A549 (cell line): Measurements from ENCODE around the gene NTSR1. TPM values are rescaled to one million over a fixed set of nuclear protein-coding genes. Genes with fewer than 3 reads are reported as not detected.

Experiments
- ATAC-seq, 2 experiments: fragments of 200-7000 bp in 1 of 2; fragments of >200 bp in 1 of 2; cut with Nextera tagmentation in 1 of 2; cut with Tn5 transposase in 1 of 2; 3 replicates each; pipeline versions ENCODE4 v1.8.0 to v1.9.1; 2018 to 2020; ENCODE audit warnings: mild to moderate bottlenecking in 1 of 2, moderate library complexity in 1 of 2
- CTCF ChIA-PET: fragments of 300-600 bp; sonication (Branson Sonifier 250); formaldehyde crosslinking; extraction: SDS; loops from one replicate; lab custom pipeline; 2021; ENCODE audit warnings: antibody characterized with exemption, inconsistent platforms; lab: Yijun Ruan, JAX
- POLR2A ChIA-PET: fragments of 350-600 bp; formaldehyde crosslinking; extraction: SDS; loops from one replicate; lab custom pipeline; 2021; ENCODE audit warnings: antibody characterized with exemption, inconsistent platforms; lab: Yijun Ruan, JAX
- DNase-seq, 2 experiments: peaks; one replicate each; pipeline versions ENCODE4 v3.0.0 to v3.0.0-alpha.2; 2011 to 2016; ENCODE audit warnings: low read depth in 1 of 2, low spot score in 1 of 2
- FAIRE-seq: peaks from 2 replicates; lab custom pipeline; 2011; peaks lifted over from hg19 to GRCh38; lab: Jason Lieb, UNC
- H3K27ac ChIP-seq, 2 experiments: fragments of >200 bp; sonication (Bioruptor Twin); formaldehyde crosslinking; 3 replicates each; pipeline ENCODE4 v1.5.1; 2016 to 2017
- H3K4me1 ChIP-seq: fragments of >200 bp; sonication (Bioruptor Twin); formaldehyde crosslinking; 3 replicates; pipeline ENCODE4 v1.6.1; 2016
- H3K4me2 ChIP-seq: fragments of >200 bp; sonication (Bioruptor Twin); formaldehyde crosslinking; 3 replicates; pipeline ENCODE4 v1.6.1; 2016
- H3K4me3 ChIP-seq: fragments of >200 bp; sonication (Bioruptor Twin); formaldehyde crosslinking; 3 replicates; pipeline ENCODE4 v1.5.1; 2016
- H3K9me3 ChIP-seq: fragments of >200 bp; sonication (Bioruptor Twin); formaldehyde crosslinking; 3 replicates; pipeline ENCODE4 v1.6.1; 2016
- BHLHE40 ChIP-seq: IDR thresholded peaks from 2 replicates; pipeline ENCODE4 v1.6.1; 2012; ENCODE audit warnings: low read depth, low read length, inconsistent platforms
- CBX8 ChIP-seq: fragments of 200-600 bp; sonication (generic); IDR thresholded peaks from 2 replicates; pipeline ENCODE4 v1.6.1; 2016
- CHD2 ChIP-seq: fragments of 150-350 bp; IDR thresholded peaks from 2 replicates; pipeline ENCODE4 v1.6.1; 2014; ENCODE audit warnings: low read length; ENCODE audit not compliant: partially characterized antibody
- EHF ChIP-seq: fragments of 250-450 bp; sonication (Bioruptor Pico); IDR thresholded peaks from 2 replicates; pipeline ENCODE4 v1.5.0; 2020; ENCODE audit warnings: mild to moderate bottlenecking
- ESRRA ChIP-seq: fragments of 150-350 bp; IDR thresholded peaks from 2 replicates; pipeline ENCODE4 v1.6.1; 2014; ENCODE audit warnings: mild to moderate bottlenecking, low read length, borderline replicate concordance
- FOSB ChIP-seq: fragments of 250-450 bp; sonication (Bioruptor Pico); IDR thresholded peaks from 2 replicates; pipeline ENCODE4 v1.5.0; 2020; ENCODE audit warnings: mild to moderate bottlenecking, moderate library complexity
- FOSL2 ChIP-seq, 2 experiments: fragments of 450-650 bp in 1 of 2; fragments of >200 bp in 1 of 2; sonication (Bioruptor Twin) in 1 of 2; formaldehyde crosslinking; IDR thresholded peaks; 2 replicates each; pipeline versions ENCODE4 v1.5.0 to v1.6.1; 2016 to 2020; ENCODE audit warnings: mild to moderate bottlenecking in 1 of 2, moderate library complexity in 1 of 2
- HDAC2 ChIP-seq: fragments of 200-600 bp; sonication (generic); IDR thresholded peaks from 2 replicates; pipeline ENCODE4 v1.6.1; 2016
- HOXB13 ChIP-seq: fragments of 250-450 bp; sonication (Bioruptor Pico); IDR thresholded peaks from 2 replicates; pipeline ENCODE4 v1.5.0; 2020; ENCODE audit warnings: low read depth, mild to moderate bottlenecking, moderate library complexity
- HOXB5 ChIP-seq: fragments of 250-450 bp; sonication (Bioruptor Pico); IDR thresholded peaks from 2 replicates; pipeline ENCODE4 v1.5.0; 2020; ENCODE audit warnings: mild to moderate bottlenecking, moderate library complexity
- JUN ChIP-seq, 2 experiments: fragments of >200 bp; sonication (Bioruptor Twin); formaldehyde crosslinking; IDR thresholded peaks; 2 replicates in 1 of 2; 3 replicates in 1 of 2; pipeline ENCODE4 v1.6.1; 2016 to 2017
- JUNB ChIP-seq: fragments of >200 bp; sonication (Bioruptor Twin); formaldehyde crosslinking; IDR thresholded peaks from 2 replicates; pipeline ENCODE4 v1.6.1; 2016
- KDM5A ChIP-seq: fragments of 200-600 bp; sonication (generic); IDR thresholded peaks from 2 replicates; pipeline ENCODE4 v1.6.1; 2016; ENCODE audit warnings: antibody characterized with exemption, mild to moderate bottlenecking
- MAFK ChIP-seq: fragments of 450-650 bp; IDR thresholded peaks from 2 replicates; pipeline ENCODE4 v1.6.1; 2014; ENCODE audit not compliant: partially characterized antibody
- MAZ ChIP-seq: fragments of 150-350 bp; IDR thresholded peaks from 2 replicates; pipeline ENCODE4 v1.6.1; 2014; ENCODE audit warnings: antibody characterized with exemption, low read depth, low read length, borderline replicate concordance
- NFE2L2 ChIP-seq: fragments of 150-350 bp; conservative IDR thresholded peaks from 2 replicates; pipeline ENCODE4 v1.6.1; 2014; ENCODE audit warnings: low read length
- PHF8 ChIP-seq: fragments of 200-600 bp; sonication (generic); IDR thresholded peaks from 2 replicates; pipeline ENCODE4 v1.6.1; 2016; ENCODE audit warnings: low read depth, mild to moderate bottlenecking, antibody characterized with exemption, moderate library complexity, borderline replicate concordance
- POLR2A ChIP-seq: IDR thresholded peaks from 2 replicates; pipeline ENCODE4 v1.6.1; 2012; ENCODE audit warnings: mild to moderate bottlenecking, low read length
- POLR2AphosphoS2 ChIP-seq: conservative IDR thresholded peaks from 2 replicates; pipeline ENCODE4 v1.6.1; 2012; ENCODE audit warnings: low read length, improper control_type of control experiment, inconsistent platforms
- RARB ChIP-seq: fragments of 250-450 bp; sonication (Bioruptor Pico); IDR thresholded peaks from 2 replicates; pipeline ENCODE4 v1.8.0; 2021; ENCODE audit warnings: mild to moderate bottlenecking, moderate library complexity
- RCOR1 ChIP-seq: fragments of 150-350 bp; IDR thresholded peaks from 2 replicates; pipeline ENCODE4 v1.6.1; 2014; ENCODE audit warnings: antibody characterized with exemption, low read length, low read depth
- RNF2 ChIP-seq: fragments of 200-600 bp; sonication (generic); IDR thresholded peaks from 2 replicates; pipeline ENCODE4 v1.6.1; 2016; ENCODE audit warnings: low read depth, mild to moderate bottlenecking, antibody characterized with exemption, moderate library complexity, borderline replicate concordance
- SMC3 ChIP-seq: fragments of >200 bp; sonication (Bioruptor Twin); formaldehyde crosslinking; IDR thresholded peaks from 3 replicates; pipeline ENCODE4 v1.6.1; 2018; ENCODE audit warnings: inconsistent platforms
- SREBF2 ChIP-seq: fragments of 450-650 bp; IDR thresholded peaks from 2 replicates; pipeline ENCODE4 v1.6.1; 2014; ENCODE audit warnings: mild to moderate bottlenecking, moderate library complexity
- TP53 ChIP-seq: fragments of 250-450 bp; sonication (Bioruptor Pico); IDR thresholded peaks from 2 replicates; pipeline ENCODE4 v1.5.0; 2021; ENCODE audit warnings: mild to moderate bottlenecking, moderate library complexity
- ZC3H11A ChIP-seq: fragments of 450-650 bp; IDR thresholded peaks from 2 replicates; pipeline ENCODE4 v1.6.1; 2014; ENCODE audit warnings: antibody characterized with exemption, mild to moderate bottlenecking
- ZFP36 ChIP-seq: fragments of 450-650 bp; IDR thresholded peaks from 2 replicates; pipeline ENCODE4 v1.6.1; 2014; ENCODE audit warnings: borderline replicate concordance; ENCODE audit not compliant: partially characterized antibody
- ZSCAN20 ChIP-seq: fragments of 250-450 bp; sonication (Bioruptor Pico); IDR thresholded peaks from 2 replicates; pipeline ENCODE4 v1.8.0; 2022; ENCODE audit warnings: mild to moderate bottlenecking, moderate library complexity
- WGBS: methylation state at CpG from one replicate; pipeline ENCODE4 v1.1.6; 2017; ENCODE audit errors: missing lambda C conversion rate; 5-methylcytosine and 5-hydroxymethylcytosine counted together
- polyA plus RNA-seq, 4 experiments: library from polyadenylated mRNA; depleted of rRNA in 3 of 4; stranded (reverse); fragments of >200 nt; fragmentation: RNase III in 1 of 4; extraction: RNeasy Plus Mini Kit Qiagen cat#74134 plus additional on column Dnase treatment in 1 of 4; gene quantifications; 2 replicates in 3 of 4; 3 replicates in 1 of 4; pipeline ENCODE4 v1.2.3, GENCODE V29; 2011 to 2017
- TF ChIP-seq, protein P1 (sequence below): fragments of >200 bp; sonication (Bioruptor Twin); formaldehyde crosslinking; IDR thresholded peaks from 3 replicates; pipeline ENCODE4 v1.5.1; 2016
- TF ChIP-seq, protein P2 (sequence below): fragments of 200-600 bp; sonication (generic); IDR thresholded peaks from 2 replicates; pipeline ENCODE4 v1.6.1; 2016; ENCODE audit warnings: antibody characterized with exemption, mild to moderate bottlenecking, moderate library complexity
- TF ChIP-seq, protein P3 (sequence below): fragments of >200 bp; sonication (Bioruptor Twin); formaldehyde crosslinking; IDR thresholded peaks from 2 replicates; pipeline ENCODE4 v1.6.1; 2016
- TF ChIP-seq, protein P4 (sequence below): fragments of 450-650 bp; IDR thresholded peaks from 2 replicates; pipeline ENCODE4 v1.6.1; 2014; ENCODE audit warnings: antibody characterized with exemption

Gene NTSR1
- polyA plus RNA-seq, 2 of the 4 experiments (the other 2 are of a cell fraction), result 0.03 TPM; not detected in 1

DNA sequence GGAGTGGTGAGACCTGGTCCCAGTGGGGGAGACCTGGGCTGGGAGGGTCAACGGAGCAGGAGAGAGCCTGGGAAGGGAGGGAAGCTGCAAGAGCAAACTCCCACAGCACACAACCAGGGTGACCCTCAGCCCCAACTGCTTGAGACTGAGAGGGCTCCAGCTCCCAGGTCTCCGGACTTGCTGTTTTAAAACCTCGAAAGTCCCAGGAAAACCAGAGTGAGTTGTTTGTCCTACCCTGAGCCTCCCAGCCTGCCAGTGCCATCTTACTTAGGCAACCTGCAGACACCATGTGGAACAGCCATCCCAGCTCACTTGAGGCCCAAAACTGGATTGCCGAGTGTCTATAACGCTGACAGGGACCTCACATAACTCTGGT is 4.8 kb upstream of the NTSR1 start:
- ATAC-seq (peak in 1 of 2 experiments; percentile 37; a peak in 3 of 6 replicates), DNase-seq (no peak), FAIRE-seq (no peak)
- TF ChIP-seq RNF2 (no peak), BHLHE40 (no peak), RARB (no peak), FOSL2 (IDR thresholded peaks at IDR 0.05) (no peak), FOSL2 (CRISPR knock-in tag; IDR thresholded peaks at IDR 0.05) (no peak), HDAC2 (no peak), HOXB13 (no peak), ZSCAN20 (CRISPR knock-in tag) (no peak), POLR2AphosphoS2 (no peak), JUN (IDR thresholded peaks at IDR 0.05) (no peak), MAFK (no peak), HOXB5 (no peak), SREBF2 (no peak), ZFP36 (no peak), JUNB (no peak), RCOR1 (no peak), PHF8 (no peak), CHD2 (no peak), KDM5A (no peak)
- TF ChIP-seq, protein P1, sequence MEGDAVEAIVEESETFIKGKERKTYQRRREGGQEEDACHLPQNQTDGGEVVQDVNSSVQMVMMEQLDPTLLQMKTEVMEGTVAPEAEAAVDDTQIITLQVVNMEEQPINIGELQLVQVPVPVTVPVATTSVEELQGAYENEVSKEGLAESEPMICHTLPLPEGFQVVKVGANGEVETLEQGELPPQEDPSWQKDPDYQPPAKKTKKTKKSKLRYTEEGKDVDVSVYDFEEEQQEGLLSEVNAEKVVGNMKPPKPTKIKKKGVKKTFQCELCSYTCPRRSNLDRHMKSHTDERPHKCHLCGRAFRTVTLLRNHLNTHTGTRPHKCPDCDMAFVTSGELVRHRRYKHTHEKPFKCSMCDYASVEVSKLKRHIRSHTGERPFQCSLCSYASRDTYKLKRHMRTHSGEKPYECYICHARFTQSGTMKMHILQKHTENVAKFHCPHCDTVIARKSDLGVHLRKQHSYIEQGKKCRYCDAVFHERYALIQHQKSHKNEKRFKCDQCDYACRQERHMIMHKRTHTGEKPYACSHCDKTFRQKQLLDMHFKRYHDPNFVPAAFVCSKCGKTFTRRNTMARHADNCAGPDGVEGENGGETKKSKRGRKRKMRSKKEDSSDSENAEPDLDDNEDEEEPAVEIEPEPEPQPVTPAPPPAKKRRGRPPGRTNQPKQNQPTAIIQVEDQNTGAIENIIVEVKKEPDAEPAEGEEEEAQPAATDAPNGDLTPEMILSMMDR, result no peak
- TF ChIP-seq, protein P2, sequence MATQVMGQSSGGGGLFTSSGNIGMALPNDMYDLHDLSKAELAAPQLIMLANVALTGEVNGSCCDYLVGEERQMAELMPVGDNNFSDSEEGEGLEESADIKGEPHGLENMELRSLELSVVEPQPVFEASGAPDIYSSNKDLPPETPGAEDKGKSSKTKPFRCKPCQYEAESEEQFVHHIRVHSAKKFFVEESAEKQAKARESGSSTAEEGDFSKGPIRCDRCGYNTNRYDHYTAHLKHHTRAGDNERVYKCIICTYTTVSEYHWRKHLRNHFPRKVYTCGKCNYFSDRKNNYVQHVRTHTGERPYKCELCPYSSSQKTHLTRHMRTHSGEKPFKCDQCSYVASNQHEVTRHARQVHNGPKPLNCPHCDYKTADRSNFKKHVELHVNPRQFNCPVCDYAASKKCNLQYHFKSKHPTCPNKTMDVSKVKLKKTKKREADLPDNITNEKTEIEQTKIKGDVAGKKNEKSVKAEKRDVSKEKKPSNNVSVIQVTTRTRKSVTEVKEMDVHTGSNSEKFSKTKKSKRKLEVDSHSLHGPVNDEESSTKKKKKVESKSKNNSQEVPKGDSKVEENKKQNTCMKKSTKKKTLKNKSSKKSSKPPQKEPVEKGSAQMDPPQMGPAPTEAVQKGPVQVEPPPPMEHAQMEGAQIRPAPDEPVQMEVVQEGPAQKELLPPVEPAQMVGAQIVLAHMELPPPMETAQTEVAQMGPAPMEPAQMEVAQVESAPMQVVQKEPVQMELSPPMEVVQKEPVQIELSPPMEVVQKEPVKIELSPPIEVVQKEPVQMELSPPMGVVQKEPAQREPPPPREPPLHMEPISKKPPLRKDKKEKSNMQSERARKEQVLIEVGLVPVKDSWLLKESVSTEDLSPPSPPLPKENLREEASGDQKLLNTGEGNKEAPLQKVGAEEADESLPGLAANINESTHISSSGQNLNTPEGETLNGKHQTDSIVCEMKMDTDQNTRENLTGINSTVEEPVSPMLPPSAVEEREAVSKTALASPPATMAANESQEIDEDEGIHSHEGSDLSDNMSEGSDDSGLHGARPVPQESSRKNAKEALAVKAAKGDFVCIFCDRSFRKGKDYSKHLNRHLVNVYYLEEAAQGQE, result no peak
- WGBS, result 72% methylated on average over 5 of the region's 5 CpGs
- CTCF ChIA-PET, result interaction anchor here (0.7 to 16.9 kb wide), 22 partner anchors 8 to 339 kb away, joined by 3 to 250 read pairs (median 6); no protein-coding TSS in a partner anchor
- no peaks in the 10 kb centered on the region for H3K9me3 ChIP-seq
- POLR2A ChIA-PET, result interaction anchor here (1.1 to 1.9 kb wide), 2 partner anchors 87 to 90 kb away, joined by 5 to 16 read pairs; no protein-coding TSS in a partner anchor
- peak overlapping the region; percentile 56 to 84 for H3K27ac ChIP-seq
- peaks cover 42% of the 10 kb centered on the region for H3K4me1 ChIP-seq
- peak overlapping the region; percentile 62 for H3K4me2 ChIP-seq
- H3K4me3 ChIP-seq, result no peak overlapping the region

DNA sequence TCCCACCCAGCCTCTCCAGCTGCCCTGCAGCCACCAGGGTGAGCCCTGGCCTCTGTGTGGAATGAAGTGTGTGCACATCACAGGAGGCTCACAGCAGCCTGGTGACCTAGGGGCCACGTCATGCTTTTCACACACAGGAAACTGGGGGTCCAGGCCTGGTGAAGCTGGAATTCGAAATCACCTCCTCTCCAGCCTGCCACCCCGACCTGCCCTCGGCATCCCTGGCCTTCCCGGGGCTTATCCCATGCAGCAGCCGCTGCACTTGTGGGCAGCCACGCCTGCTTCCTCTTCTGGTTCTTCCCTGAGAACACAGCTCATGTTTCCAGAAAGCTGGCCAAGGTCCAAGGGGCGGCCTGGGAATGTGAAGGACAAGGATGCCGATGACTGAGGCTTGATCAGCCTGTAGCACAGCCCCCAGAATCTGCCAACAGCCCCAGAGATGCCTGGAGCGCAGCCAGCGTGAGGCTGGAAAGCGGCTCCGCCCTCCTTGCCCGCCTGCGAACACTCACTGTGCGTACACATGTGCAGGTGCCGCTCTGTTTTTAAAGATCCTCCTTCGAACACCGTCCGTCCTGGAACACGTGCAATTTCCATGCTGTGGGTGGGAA is 4.2 kb upstream of the NTSR1 start:
- Histone ChIP-seq H3K4me2 (peak overlapping the region; percentile 62), H3K4me3 (no peak overlapping the region), H3K4me1 (peaks cover 42% of the 10 kb centered on the region), H3K27ac (peak overlapping the region; percentile 56 to 84; a peak in 4 of 6 replicates), H3K9me3 (no peaks in the 10 kb centered on the region)
- 38% methylated on average over 21 of the region's 21 CpGs for WGBS
- FAIRE-seq, result no peak
- DNase-seq, result peak; percentile 65 to 66
- peak; percentile 45 to 61; a peak in 4 of 6 replicates for ATAC-seq
- ChIA-PET POLR2A (interaction anchor here (1.1 to 1.9 kb wide), 2 partner anchors 87 to 90 kb away, joined by 5 to 16 read pairs; no protein-coding TSS in a partner anchor), CTCF (interaction anchor here (0.8 to 16.9 kb wide), 18 partner anchors 10 to 340 kb away, joined by 3 to 250 read pairs (median 6); no protein-coding TSS in a partner anchor)
- TF ChIP-seq FOSL2 (IDR thresholded peaks at IDR 0.05) (no peak), FOSL2 (CRISPR knock-in tag; IDR thresholded peaks at IDR 0.05) (no peak), ZSCAN20 (CRISPR knock-in tag) (no peak), ESRRA (no peak), MAFK (no peak), ZC3H11A (no peak), EHF (CRISPR knock-in tag) (no peak), HOXB13 (no peak), TP53 (no peak), POLR2A (no peak), SMC3 (no peak), JUN (IDR thresholded peaks at IDR 0.05) (no peak), FOSB (no peak), MAZ (no peak), CBX8 (no peak), KDM5A (no peak), NFE2L2 (no peak)
- TF ChIP-seq, protein P3, sequence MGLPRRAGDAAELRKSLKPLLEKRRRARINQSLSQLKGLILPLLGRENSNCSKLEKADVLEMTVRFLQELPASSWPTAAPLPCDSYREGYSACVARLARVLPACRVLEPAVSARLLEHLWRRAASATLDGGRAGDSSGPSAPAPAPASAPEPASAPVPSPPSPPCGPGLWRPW, result no peak
- TF ChIP-seq, protein P4, sequence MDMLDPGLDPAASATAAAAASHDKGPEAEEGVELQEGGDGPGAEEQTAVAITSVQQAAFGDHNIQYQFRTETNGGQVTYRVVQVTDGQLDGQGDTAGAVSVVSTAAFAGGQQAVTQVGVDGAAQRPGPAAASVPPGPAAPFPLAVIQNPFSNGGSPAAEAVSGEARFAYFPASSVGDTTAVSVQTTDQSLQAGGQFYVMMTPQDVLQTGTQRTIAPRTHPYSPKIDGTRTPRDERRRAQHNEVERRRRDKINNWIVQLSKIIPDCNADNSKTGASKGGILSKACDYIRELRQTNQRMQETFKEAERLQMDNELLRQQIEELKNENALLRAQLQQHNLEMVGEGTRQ, result no peak
